Lower leg skin (tissue), 3 donors: ENCODE results near the gene CD69.

Experiments used
- POLR2A ChIP-seq, 2 donors: fragments of 450-650 bp; IDR thresholded peaks; one replicate each; pipeline ENCODE4 v1.6.1; 2016 to 2017; ENCODE audit warnings: antibody characterized with exemption in 2 of 2, mild to moderate bottlenecking in 1 of 2, moderate library complexity in 1 of 2
- TF ChIP-seq, protein P1 (sequence below), 3 donors: fragments of 450-650 bp; IDR thresholded peaks; one replicate each; pipeline ENCODE4 v1.5.1; 2016; ENCODE audit warnings: antibody characterized with exemption in 3 of 3, mild to moderate bottlenecking in 3 of 3, moderate library complexity in 2 of 3

DNA sequence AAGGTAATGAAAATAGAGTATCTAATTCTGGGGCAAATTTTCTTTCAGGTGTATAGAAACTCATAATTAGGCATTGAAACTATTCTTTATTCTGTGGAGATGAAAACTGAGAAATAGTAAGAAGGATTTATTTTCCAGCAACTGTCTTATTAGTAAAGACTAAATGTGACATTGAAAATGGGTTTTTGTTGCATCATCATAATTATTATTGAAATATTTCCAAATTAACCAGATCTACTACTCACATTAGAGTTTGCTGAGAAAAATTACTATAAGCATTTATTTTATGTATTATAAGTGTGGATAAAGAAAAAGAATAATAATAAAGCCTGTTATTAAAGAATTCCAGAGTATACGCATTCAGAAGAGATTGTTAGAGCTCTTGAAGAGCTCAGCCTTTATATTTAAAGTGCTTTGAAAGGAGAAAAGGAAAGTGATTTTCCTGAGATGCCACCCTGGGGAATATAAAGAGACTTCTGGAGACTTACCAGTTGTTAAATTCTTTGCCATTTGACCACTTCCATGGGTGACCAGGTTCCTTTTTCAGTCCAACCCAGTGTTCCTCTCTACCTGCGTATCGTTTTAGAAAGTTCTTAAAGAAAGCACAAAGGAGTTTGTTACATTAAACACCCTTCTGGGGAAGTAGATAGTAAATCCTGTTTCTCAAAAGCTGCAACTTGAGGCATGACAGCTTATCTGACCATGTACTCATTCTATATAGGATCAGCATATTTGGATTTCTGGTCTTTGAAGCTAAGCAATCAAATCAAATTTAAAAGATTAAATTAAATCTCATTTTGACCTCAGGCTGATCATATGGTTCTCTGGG lies 6.4 kb downstream of the CD69 start:
- TF ChIP-seq, protein P1, sequence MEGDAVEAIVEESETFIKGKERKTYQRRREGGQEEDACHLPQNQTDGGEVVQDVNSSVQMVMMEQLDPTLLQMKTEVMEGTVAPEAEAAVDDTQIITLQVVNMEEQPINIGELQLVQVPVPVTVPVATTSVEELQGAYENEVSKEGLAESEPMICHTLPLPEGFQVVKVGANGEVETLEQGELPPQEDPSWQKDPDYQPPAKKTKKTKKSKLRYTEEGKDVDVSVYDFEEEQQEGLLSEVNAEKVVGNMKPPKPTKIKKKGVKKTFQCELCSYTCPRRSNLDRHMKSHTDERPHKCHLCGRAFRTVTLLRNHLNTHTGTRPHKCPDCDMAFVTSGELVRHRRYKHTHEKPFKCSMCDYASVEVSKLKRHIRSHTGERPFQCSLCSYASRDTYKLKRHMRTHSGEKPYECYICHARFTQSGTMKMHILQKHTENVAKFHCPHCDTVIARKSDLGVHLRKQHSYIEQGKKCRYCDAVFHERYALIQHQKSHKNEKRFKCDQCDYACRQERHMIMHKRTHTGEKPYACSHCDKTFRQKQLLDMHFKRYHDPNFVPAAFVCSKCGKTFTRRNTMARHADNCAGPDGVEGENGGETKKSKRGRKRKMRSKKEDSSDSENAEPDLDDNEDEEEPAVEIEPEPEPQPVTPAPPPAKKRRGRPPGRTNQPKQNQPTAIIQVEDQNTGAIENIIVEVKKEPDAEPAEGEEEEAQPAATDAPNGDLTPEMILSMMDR (IDR thresholded peaks at IDR 0.05) = no peak
- TF ChIP-seq POLR2A (IDR thresholded peaks at IDR 0.05) = no peak
